Measurements from ENCODE around the gene MXI1.
"Not testable (repeated sequence)": the region's sequence is repeated elsewhere in the genome, so short reads cannot be mapped to it uniquely, and the experiment has no call there.

Gene MXI1

DNA sequence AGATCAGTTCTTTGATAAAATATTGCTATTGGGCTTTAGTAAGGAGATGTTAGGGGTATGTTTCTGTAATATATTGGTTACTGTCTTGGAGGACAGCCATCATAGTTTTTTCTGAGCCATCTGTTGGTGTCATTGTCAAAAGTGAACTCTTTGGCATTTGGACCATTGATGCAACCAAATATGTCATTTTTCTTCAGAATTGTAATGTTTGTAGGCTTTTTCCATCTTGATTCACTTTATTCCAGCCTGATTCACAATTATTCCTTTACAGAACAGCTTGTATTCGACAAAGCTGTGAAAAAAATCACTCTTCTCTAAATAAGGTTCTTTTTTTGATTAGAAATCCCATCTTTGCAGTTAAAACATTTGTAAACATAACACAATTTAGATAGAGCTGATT lies 59.9 kb downstream of the MXI1 start:
- TF ChIP-seq, protein P1, sequence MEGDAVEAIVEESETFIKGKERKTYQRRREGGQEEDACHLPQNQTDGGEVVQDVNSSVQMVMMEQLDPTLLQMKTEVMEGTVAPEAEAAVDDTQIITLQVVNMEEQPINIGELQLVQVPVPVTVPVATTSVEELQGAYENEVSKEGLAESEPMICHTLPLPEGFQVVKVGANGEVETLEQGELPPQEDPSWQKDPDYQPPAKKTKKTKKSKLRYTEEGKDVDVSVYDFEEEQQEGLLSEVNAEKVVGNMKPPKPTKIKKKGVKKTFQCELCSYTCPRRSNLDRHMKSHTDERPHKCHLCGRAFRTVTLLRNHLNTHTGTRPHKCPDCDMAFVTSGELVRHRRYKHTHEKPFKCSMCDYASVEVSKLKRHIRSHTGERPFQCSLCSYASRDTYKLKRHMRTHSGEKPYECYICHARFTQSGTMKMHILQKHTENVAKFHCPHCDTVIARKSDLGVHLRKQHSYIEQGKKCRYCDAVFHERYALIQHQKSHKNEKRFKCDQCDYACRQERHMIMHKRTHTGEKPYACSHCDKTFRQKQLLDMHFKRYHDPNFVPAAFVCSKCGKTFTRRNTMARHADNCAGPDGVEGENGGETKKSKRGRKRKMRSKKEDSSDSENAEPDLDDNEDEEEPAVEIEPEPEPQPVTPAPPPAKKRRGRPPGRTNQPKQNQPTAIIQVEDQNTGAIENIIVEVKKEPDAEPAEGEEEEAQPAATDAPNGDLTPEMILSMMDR (conservative IDR thresholded peaks at IDR 0.05) = no peak
- TF ChIP-seq ZFX (IDR thresholded peaks at IDR 0.05) = no peak
- H3K27ac ChIP-seq = no peak overlapping the region

DNA sequence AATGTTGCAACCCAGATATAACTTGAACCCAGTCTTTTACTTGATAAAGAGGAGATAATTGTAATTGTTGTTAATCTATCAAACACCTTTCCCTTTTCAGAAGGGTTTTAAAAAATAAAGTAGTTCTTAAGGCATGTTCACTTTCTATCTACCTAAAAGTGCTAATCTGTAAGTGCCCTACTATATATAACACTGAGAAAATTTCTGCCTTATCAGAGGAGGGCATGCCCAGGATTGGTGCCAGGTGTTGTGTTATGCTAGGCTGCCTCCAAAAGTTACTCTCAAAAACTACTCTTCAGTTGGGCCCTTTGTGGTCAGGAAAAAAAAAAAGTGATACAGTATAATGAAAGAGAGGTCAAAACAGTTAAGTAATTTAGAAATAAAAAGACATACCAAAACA lies 61.0 kb downstream of the MXI1 start:
- TF ChIP-seq, protein P1 (conservative IDR thresholded peaks at IDR 0.05) = no peak
- no peak overlapping the region for H3K27ac ChIP-seq

DNA sequence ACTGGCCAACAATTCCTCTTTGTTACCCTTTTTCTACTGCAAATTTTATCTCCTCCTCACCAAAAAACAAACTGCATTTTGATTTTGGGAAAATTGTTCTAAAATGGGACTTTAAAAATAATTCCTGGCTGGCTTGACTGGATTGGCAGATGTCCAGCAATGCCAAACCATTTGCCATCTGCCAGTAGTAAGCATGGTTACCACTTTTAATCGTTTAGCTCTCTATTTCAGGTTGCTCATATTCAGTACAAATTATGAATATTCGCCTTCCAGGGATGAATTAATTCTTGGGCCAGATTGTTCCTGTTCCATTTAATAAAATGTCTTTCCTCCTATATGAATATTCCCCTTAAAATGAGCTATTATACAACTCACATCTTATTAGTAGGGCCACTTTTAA lies 61.6 kb downstream of the MXI1 start:
- H3K27ac ChIP-seq = no peak overlapping the region
- no peak for TF ChIP-seq ZFX (IDR thresholded peaks at IDR 0.05)
- TF ChIP-seq, protein P1 (conservative IDR thresholded peaks at IDR 0.05) = no peak

DNA sequence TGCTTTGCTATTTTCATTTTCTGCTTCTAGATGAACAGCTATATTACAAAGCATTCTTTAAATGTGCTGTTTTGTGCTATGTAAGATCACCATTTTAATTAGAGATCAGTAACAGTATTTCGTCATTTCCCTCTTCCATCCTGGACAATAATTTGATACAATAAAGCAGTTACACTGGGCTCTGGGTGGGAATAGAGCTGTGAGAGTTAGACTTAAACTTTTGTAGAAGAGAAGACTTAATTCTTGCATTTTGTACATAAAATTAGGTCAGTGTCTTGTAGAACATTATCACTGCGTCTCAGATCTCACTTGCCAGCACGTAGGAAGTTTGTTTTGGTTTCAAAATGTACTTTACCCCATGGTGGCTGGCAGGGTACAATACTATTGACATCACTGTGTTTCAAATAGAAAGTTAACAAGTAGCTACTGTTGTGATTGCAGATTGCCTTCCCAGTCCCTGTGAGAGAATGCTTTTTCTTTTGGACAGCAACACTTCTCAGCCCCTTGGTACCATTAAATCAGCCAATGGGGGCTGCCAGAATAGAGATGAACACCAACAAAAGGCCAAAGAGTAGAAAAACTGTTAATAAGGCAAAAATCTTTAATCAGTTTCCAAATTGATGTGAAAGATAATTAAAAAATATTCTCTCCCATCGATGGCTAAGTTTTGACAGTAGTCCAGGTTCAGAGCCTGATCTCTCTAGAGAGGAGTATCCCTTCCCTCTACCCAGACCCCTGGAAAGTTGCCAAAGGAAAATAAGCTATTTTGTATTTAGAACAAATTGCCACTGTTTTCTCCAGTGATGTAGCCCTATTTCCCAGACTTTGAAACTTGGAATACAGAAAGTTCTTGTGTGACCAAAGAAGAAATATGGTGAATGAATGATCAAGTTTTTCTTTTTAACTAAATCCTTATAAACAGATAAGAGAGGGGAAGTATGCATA lies 62.2 kb downstream of the MXI1 start:
- H3K27ac ChIP-seq = no peak overlapping the region
- TF ChIP-seq, protein P1 (conservative IDR thresholded peaks at IDR 0.05) = no peak
- TF ChIP-seq ZFX (IDR thresholded peaks at IDR 0.05) = no peak

DNA sequence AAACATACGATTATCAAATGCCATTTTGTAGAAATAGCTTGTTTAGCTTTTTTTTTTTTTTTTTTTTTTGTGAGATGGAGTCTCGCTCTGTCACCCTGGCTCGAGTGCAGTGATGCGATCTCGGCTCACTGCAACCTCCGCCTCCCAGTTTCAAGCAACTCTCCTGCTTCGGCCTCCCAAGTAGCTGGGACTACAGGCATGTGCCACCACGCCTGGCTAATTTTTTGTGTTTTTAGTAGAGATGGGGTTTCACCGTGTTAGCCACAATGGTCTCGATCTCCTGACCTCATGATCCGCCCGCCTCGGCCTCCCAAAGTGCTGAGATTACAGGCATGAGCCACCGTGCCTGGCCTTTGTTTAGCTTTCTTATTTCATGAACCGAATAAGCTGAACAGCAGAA lies 65.6 kb downstream of the MXI1 start:
- H3K27ac ChIP-seq = not testable (repeated sequence)

DNA sequence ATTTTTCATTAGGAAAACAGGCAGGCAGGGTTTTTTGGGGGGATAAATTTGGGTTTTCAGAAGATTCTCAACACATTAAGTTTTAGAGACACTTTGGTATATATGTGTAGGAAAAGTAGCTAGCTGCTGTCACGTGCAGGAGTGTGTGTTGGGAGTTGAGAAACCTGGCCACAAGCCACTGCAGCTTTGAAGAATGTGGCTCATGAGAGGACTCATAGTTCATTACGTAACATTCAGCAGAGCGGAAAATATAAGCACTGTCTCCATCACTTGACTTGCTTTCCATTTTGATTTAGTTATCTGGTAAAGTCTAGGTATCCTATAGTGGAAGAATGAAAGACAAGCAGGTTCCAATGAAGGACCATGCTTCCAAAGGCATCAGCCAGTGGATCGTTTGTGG lies 66.1 kb downstream of the MXI1 start:
- no peak overlapping the region for H3K27ac ChIP-seq

DNA sequence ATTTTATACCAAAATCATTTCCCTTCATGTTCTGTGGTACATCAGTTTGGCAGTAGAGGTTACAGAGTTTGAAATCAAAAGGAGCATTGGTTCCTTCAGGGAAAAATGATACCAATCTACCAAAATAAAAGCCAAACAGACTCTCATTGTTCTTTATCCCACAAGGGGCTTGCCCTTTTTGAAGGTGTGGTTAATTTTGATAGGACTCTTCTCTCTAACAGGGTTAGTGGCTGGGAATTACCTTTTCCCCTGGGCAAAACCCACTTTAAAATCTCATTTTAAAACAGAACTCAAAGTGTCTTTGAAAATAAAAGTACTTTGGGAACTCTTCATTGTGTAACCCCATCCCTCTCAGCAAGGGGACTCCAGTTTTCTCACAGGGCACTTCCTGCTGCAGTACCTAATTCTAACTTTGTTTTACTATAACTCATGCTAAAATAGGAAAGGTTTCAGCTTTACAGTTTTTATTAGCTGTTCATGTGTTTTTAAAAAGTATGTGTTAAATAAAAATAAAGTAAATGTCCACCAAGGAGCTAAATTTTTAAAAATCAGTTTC lies 66.7 kb downstream of the MXI1 start:
- no peak overlapping the region for H3K27ac ChIP-seq
- no peak for TF ChIP-seq ZFX (IDR thresholded peaks at IDR 0.05)
- TF ChIP-seq, protein P1 (conservative IDR thresholded peaks at IDR 0.05) = no peak

More for the DNA sequence above, 66.1 kb downstream of the MXI1 start:
- TF ChIP-seq ZFX (IDR thresholded peaks at IDR 0.05) = no peak
- TF ChIP-seq, protein P1 (conservative IDR thresholded peaks at IDR 0.05) = no peak
